SK-N-SH treated with all-trans-retinoic acid at 6 μM for 48 hours (cell line): ENCODE measurements around the gene SLC13A2.

Experiments used
- RARB ChIP-seq: fragments of 250-450 bp; sonication (Bioruptor Pico); IDR thresholded peaks from 2 replicates; pipeline ENCODE4 v1.8.0; 2021; ENCODE audit warnings: mild to moderate bottlenecking, moderate library complexity
- TOX ChIP-seq: fragments of 250-450 bp; sonication (Bioruptor Pico); IDR thresholded peaks from 2 replicates; pipeline ENCODE4 v1.8.0; 2021; ENCODE audit warnings: mild to moderate bottlenecking, moderate library complexity, borderline replicate concordance
- ZFP30 ChIP-seq: fragments of 450-650 bp; formaldehyde crosslinking; IDR thresholded peaks from 2 replicates; pipeline ENCODE4 v1.5.0; 2022; ENCODE audit warnings: mild to moderate bottlenecking, moderate library complexity
- TF ChIP-seq, protein P1 (sequence below): fragments of 250-450 bp; sonication (Bioruptor Pico); IDR thresholded peaks from 2 replicates; pipeline ENCODE4 v1.8.0; 2020; ENCODE audit warnings: mild to moderate bottlenecking, moderate library complexity, borderline replicate concordance
- TF ChIP-seq, protein P2 (sequence below): fragments of 250-450 bp; sonication (Bioruptor Pico); IDR thresholded peaks from 2 replicates; pipeline ENCODE4 v1.5.1; 2021; ENCODE audit warnings: mild to moderate bottlenecking, moderate library complexity

DNA sequence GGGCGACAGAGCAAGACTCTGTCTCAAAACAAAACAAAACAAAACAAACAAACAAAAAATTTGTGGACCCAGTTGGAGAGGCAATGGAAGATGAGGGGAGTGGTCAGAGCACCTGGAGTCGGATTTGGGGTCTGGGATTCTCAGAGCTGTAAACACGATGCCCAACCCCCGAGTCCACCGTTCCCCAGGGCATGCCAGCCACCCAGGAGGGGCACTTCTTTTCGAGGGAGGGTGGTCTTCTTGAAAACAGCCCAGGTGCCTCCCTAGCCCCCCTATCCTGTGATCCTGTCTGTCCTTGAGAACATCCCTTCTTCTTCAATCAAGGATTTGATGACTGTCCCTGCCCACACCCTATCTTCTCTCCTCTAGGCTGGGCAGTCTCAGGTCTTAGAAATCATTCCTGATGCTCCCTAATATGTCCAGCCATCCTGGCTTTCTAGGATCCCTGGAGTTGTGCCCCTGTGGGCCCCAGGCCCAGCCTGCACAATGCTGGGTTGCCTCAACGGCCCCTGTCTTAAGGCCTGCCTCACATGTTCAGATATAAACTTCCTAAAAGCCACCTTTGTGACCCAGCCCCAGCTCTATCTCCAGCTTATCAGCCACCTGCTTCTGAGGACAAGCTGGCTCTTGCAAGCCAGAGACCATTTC is 3.1 kb upstream of the SLC13A2 start:
- TF ChIP-seq RARB (no peak), ZFP30 (CRISPR knock-in tag) (no peak), TOX (CRISPR knock-in tag) (no peak)
- TF ChIP-seq, protein P1, sequence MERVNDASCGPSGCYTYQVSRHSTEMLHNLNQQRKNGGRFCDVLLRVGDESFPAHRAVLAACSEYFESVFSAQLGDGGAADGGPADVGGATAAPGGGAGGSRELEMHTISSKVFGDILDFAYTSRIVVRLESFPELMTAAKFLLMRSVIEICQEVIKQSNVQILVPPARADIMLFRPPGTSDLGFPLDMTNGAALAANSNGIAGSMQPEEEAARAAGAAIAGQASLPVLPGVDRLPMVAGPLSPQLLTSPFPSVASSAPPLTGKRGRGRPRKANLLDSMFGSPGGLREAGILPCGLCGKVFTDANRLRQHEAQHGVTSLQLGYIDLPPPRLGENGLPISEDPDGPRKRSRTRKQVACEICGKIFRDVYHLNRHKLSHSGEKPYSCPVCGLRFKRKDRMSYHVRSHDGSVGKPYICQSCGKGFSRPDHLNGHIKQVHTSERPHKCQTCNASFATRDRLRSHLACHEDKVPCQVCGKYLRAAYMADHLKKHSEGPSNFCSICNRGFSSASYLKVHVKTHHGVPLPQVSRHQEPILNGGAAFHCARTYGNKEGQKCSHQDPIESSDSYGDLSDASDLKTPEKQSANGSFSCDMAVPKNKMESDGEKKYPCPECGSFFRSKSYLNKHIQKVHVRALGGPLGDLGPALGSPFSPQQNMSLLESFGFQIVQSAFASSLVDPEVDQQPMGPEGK (CRISPR knock-in tag) = no peak
- TF ChIP-seq, protein P2, sequence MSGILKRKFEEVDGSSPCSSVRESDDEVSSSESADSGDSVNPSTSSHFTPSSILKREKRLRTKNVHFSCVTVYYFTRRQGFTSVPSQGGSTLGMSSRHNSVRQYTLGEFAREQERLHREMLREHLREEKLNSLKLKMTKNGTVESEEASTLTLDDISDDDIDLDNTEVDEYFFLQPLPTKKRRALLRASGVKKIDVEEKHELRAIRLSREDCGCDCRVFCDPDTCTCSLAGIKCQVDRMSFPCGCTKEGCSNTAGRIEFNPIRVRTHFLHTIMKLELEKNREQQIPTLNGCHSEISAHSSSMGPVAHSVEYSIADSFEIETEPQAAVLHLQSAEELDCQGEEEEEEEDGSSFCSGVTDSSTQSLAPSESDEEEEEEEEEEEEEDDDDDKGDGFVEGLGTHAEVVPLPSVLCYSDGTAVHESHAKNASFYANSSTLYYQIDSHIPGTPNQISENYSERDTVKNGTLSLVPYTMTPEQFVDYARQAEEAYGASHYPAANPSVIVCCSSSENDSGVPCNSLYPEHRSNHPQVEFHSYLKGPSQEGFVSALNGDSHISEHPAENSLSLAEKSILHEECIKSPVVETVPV (CRISPR knock-in tag) = no peak
